Measurements from ENCODE around the gene HIPK1.

Gene HIPK1

DNA sequence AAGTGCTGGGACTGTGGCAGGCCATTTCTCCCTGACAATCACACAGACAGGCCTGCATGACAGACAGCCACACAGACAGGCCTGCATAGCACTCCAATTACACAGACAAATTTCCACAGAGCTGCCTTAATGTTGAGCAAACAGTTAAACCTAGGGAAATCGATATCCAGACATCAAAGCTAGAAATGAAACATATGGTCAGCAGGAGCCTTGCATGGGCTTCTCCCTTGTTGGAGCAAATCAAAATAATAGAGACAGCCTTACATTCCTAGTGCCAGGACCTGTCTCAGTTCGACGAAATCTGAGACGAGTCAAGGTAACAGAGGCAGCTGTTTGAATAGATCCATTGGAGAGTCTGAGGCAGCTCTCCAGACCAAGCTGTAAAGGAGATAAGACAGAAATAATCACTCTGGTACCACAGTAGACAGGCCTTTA, 92.6 kb downstream of the HIPK1 start:
- no peak for DNase-seq

DNA sequence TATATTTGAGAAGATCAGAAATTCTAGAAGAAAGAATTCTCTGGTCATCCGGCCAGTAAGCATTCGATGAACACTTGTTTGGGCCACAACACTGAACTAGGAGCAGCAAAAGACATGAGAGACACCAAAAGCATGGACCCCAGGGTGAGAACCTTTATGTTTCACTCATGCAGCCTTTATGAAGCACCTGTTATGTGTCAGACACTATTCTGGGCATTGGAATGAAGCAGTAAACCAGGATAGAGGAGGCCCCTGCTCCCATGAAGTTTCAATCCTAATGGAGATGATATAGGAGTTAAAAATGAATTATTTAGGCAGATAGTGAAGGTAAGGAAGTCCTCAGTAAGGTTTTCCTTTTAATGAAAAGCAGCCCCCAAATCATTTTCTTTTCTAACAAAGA, 93.8 kb downstream of the HIPK1 start:
- DNase-seq, result no peak

DNA sequence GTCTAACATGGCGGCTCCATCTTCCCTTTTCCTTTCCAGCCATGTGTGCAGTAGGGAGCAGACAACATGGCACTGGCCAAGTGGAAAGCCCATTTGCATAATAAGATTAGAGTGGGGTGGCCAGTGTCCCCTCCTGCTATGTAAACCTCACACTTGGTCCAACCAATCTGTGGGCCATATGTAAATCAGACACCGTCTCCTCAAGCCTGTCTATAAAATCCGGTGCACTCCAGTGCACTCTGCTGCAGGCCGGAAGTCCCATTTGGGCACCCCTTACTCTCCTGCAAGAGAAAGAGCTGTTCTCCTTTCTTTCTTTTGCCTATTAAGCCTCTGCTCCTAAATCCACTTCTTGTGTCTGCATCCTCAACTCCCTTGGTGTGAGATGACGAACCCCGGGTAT, 94.3 kb downstream of the HIPK1 start:
- no peak for DNase-seq

GRCh38 chr1:114024049-114024448, 94.9 kb downstream of the HIPK1 start:
- DNase-seq, result no peak

- no peak for DNase-seq
Measured at GRCh38 chr1:114025609-114026401, 96.7 kb downstream of the HIPK1 start.

DNA sequence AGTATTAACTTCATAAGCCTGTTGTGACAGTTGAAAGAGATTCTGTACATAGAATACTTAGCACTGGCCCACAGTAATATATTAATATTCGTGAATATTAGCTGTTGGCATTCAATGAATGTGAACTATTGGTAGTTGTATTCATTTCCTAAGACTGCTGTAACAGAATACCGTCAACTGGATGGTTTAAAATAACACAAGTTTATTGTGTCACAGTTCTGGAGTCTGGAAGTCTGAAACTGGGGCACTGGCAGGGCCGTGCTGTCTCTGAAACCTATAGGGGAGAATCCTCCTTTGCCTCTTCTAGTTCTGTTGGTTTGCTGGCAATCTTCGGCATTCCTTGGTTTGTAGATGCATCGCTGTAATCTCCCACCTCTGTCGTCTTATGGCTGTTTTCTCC, 97.7 kb downstream of the HIPK1 start:
- DNase-seq, result no peak

Measured in activated T-cell treated with anti-CD3 and anti-CD28 coated beads for 4 hours (primary cell).